Keratinocyte (primary cell): ENCODE measurements around the gene PPP1R7. TPM values are rescaled to one million over a fixed set of nuclear protein-coding genes. Genes with fewer than 3 reads are reported as not detected.

Experiments used
- DNase-seq: peaks from one replicate; pipeline ENCODE4 v3.0.0-alpha.2; 2011; ENCODE audit warnings: low read depth, missing footprints, low spot score
- FAIRE-seq: peaks from 2 replicates; lab custom pipeline; 2011; peaks lifted over from hg19 to GRCh38; lab: Jason Lieb, UNC
- H2AFZ ChIP-seq: 2 replicates; pipeline ENCODE4 v1.6.0; 2012; ENCODE audit warnings: low read length, control low read depth, inconsistent platforms; ENCODE audit not compliant: control insufficient read depth
- H3K27ac ChIP-seq: 2 replicates; pipeline ENCODE4 v1.5.1; 2011; ENCODE audit warnings: low read length; ENCODE audit not compliant: control insufficient read depth, insufficient read depth
- H3K27me3 ChIP-seq: 3 replicates; pipeline ENCODE4 v1.6.0; 2011; ENCODE audit warnings: low read length; ENCODE audit not compliant: control insufficient read depth, insufficient read depth; ENCODE audit errors: extremely low read depth
- H3K36me3 ChIP-seq, 2 experiments: 2 replicates in 1 of 2; 3 replicates in 1 of 2; pipeline ENCODE4 v1.5.1; 2011; ENCODE audit warnings: low read length in 2 of 2, mild to moderate bottlenecking in 1 of 2; ENCODE audit not compliant: control insufficient read depth in 2 of 2, insufficient read depth in 2 of 2; ENCODE audit errors: extremely low read depth in 1 of 2
- H3K4me1 ChIP-seq: 3 replicates; pipeline ENCODE4 v1.5.1; 2011; ENCODE audit warnings: low read length; ENCODE audit not compliant: control insufficient read depth, insufficient read depth; ENCODE audit errors: extremely low read depth
- H3K4me2 ChIP-seq: 3 replicates; pipeline ENCODE4 v1.6.0; 2011; ENCODE audit warnings: low read depth, low read length; ENCODE audit not compliant: control insufficient read depth, insufficient read depth; ENCODE audit errors: extremely low read depth
- H3K4me3 ChIP-seq, 3 experiments: fragments of 200-600 bp in 1 of 3; sonication (generic) in 1 of 3; 2 replicates in 2 of 3; 3 replicates in 1 of 3; pipeline ENCODE4 v1.5.1; 2011 to 2016; ENCODE audit warnings: low read length in 3 of 3, mild to moderate bottlenecking in 3 of 3, control low read depth in 2 of 3, inconsistent platforms in 1 of 3, low read depth in 1 of 3, mixed read lengths in 1 of 3, mixed run types in 1 of 3, moderate library complexity in 1 of 3; ENCODE audit not compliant: control insufficient read depth in 2 of 3, insufficient read depth in 2 of 3; ENCODE audit errors: extremely low read depth in 1 of 3
- H3K79me2 ChIP-seq: 2 replicates; pipeline ENCODE4 v1.6.0; 2012; ENCODE audit warnings: low read length; ENCODE audit not compliant: control insufficient read depth, insufficient read depth
- H3K9ac ChIP-seq: 3 replicates; pipeline ENCODE4 v1.6.0; 2011; ENCODE audit warnings: low read length; ENCODE audit not compliant: control insufficient read depth, insufficient read depth; ENCODE audit errors: extremely low read depth
- H3K9me1 ChIP-seq: 3 replicates; pipeline ENCODE4 v1.6.0; 2011; ENCODE audit warnings: low read length; ENCODE audit not compliant: control insufficient read depth, insufficient read depth; ENCODE audit errors: extremely low read depth
- H3K9me3 ChIP-seq: 2 replicates; pipeline ENCODE4 v1.5.1; 2012; ENCODE audit warnings: low read depth, low read length; ENCODE audit not compliant: control insufficient read depth
- H4K20me1 ChIP-seq: 3 replicates; pipeline ENCODE4 v1.6.0; 2011; ENCODE audit warnings: low read length; ENCODE audit not compliant: control insufficient read depth, insufficient read depth; ENCODE audit errors: extremely low read depth
- CTCF ChIP-seq, 3 experiments: IDR thresholded peaks in 1 of 3; conservative IDR thresholded peaks in 1 of 3; optimal IDR thresholded peaks in 1 of 3; 2 replicates in 2 of 3; 3 replicates in 1 of 3; pipeline versions ENCODE3 to v1.5.1; 2011; ENCODE audit warnings: low read length in 3 of 3, mild to moderate bottlenecking in 3 of 3, moderate library complexity in 2 of 3, control low read depth in 1 of 3, inconsistent platforms in 1 of 3; ENCODE audit not compliant: insufficient read depth in 2 of 3; ENCODE audit errors: extremely low read depth in 1 of 3
- EZH2 ChIP-seq: IDR thresholded peaks from one replicate; pipeline ENCODE4 v1.6.1; 2012; ENCODE audit warnings: inconsistent platforms, mild to moderate bottlenecking, low read length, moderate library complexity
- dilution Hi-C: fragments of 300-500 bp; cut with MboI; formaldehyde crosslinking; loops from one replicate; pipeline ENCODE4 v1.7.0; 2020; ENCODE audit warnings: low sequenced_read_pairs; ENCODE audit not compliant: extremely low pct_ligation_motif_present
- polyA plus RNA-seq, 5 experiments: library from polyadenylated mRNA; depleted of rRNA in 3 of 5; stranded (reverse) in 3 of 5; stranded (forward) in 1 of 5; unstranded in 1 of 5; fragments of >200 nt; gene quantifications; 1 replicate in 1 of 5; 2 replicates in 3 of 5; 3 replicates in 1 of 5; pipeline versions ENCODE4 v1.2.1 to v1.2.3, GENCODE V29; 2011 to 2012; ENCODE audit warnings: missing spikeins in 2 of 5, low read depth in 1 of 5, low replicate concordance in 1 of 5

The PPP1R7 gene
- polyA plus RNA-seq, 1 donor (not counting 4 experiments of a cell fraction or from before 2014, with no cell fraction given), result 84.9 TPM

DNA sequence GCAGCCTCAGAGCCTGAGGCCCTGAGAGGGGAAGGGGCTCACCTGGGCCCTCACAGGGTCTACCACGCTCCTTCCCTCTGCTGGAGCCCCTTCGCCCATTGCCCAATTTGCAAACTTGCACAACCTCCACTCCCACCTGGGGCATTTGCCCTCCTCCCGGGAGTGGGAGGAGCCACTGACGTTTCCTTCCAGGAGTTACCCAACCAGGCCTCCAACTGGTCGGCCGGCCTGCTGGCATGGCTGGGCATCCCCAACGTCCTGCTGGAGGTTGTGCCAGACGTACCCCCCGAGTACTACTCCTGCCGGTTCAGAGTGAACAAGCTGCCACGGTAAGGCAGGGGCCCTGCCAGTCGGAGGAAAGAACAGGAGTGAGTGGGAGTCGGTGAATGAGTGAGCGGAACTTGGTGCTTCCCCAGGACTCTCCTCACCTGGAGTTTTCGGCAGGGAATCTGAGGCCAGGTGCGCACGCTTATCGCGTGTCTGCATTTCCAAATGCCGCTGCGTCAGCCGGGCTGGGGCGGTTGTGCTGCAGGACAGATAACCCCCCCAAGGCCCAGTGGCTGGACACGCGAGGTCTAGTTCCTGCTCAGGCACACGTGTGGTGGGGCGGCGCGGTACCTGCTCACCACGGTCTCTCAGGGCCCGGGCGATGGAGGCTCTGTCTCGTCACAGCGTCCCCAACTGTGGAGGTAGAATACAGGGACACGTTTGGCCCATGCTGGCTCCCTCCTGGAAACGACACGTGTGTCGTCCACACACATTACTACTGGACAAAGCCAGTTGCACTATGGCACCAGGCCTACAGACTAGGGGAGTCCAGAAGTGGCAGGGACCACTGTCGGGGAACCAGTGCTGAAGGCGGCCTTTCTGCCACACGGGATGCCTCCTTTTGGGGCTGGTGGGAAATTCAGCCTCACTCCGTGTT is 49.9 kb downstream of the PPP1R7 start:
- no peak for DNase-seq
- Histone ChIP-seq H3K36me3 (no peaks in the 10 kb centered on the region), H3K27me3 (peaks cover 9% of the 10 kb centered on the region), H3K9ac (no peak overlapping the region), H3K4me2 (no peak overlapping the region), H3K4me1 (no peaks in the 10 kb centered on the region), H3K9me3 (no peaks in the 10 kb centered on the region), H2AFZ (no peak overlapping the region), H3K79me2 (no peaks in the 10 kb centered on the region), H3K9me1 (no peaks in the 10 kb centered on the region), H3K27ac (no peak overlapping the region), H3K4me3 (no peak overlapping the region), H4K20me1 (no peaks in the 10 kb centered on the region)
- FAIRE-seq, result no peak
- TF ChIP-seq CTCF (optimal IDR thresholded peaks at IDR 0.05 in 1 of 3, IDR thresholded peaks at IDR 0.05 in 1 of 3, conservative IDR thresholded peaks at IDR 0.05 in 1 of 3; ENCODE audit: extremely low read depth in 1 of 3, insufficient read depth in 2 of 3, low read length in 3 of 3), result no peak
- TF ChIP-seq EZH2, result no peak
- dilution Hi-C loops, result no loop called here

DNA sequence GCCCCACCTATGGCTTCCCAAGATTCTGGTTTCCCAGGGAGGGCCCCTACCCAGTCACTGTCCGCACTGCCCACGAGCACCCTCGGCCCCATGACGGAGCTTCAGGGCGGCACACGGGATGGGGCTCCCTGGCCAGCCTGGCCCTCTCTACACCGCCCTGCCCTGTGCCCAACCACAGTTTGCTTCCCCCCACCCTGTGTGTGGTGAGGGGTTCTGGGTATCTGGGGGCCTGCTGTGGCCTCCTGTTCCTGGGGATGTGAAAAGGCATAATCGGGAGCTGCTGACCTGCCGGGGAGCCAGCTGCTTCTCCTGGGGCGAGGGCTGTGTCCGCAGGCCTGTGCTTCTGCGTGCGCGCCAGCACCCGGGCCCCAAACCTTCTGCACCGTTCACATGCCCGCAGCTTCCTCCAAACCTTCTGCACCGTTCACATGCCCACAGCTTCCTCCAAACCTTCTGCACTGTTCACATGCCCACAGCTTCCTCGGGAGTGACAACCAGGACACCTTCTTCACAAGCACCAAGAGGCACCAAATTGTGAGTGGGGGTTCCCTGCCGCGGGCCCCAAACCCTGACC is 50.6 kb downstream of the PPP1R7 start:
- Histone ChIP-seq H3K4me3 (no peak overlapping the region), H3K4me1 (no peaks in the 10 kb centered on the region), H3K9ac (no peak overlapping the region), H3K27me3 (peaks cover 3% of the 10 kb centered on the region), H3K27ac (no peak overlapping the region), H3K9me3 (no peaks in the 10 kb centered on the region), H3K36me3 (no peaks in the 10 kb centered on the region), H3K9me1 (no peaks in the 10 kb centered on the region), H2AFZ (no peak overlapping the region), H3K79me2 (no peaks in the 10 kb centered on the region), H3K4me2 (no peak overlapping the region), H4K20me1 (no peaks in the 10 kb centered on the region)
- DNase-seq, result no peak
- no peak for TF ChIP-seq CTCF (optimal IDR thresholded peaks at IDR 0.05 in 1 of 3, IDR thresholded peaks at IDR 0.05 in 1 of 3, conservative IDR thresholded peaks at IDR 0.05 in 1 of 3; ENCODE audit: extremely low read depth in 1 of 3, insufficient read depth in 2 of 3, low read length in 3 of 3)
- TF ChIP-seq EZH2, result no peak
- no peak for FAIRE-seq
- dilution Hi-C loops, result no loop called here
